ENCODE measurements around the gene RALB. TPM values are rescaled to one million over a fixed set of nuclear protein-coding genes. Genes with fewer than 3 reads are reported as not detected.

Gene RALB
- total and polyA plus RNA-seq, 2 of the 4 experiments (the other 2 are of a cell fraction), result 53.6 to 54.7 TPM

GRCh38 chr2:120244656-120245519, 7.8 kb upstream of the RALB start:
- ChIA-PET CTCF (no interaction called here), POLR2A (ENCODE audit: unreplicated experiment) (no interaction called here)
- no peak overlapping the region for H3K4ac ChIP-seq (ENCODE audit: low read depth, low read length)
- H3K27me3 ChIP-seq (ENCODE audit: control insufficient read depth, insufficient read depth, low read length), result peaks cover 3% of the 10 kb centered on the region; the same call in 1 of the 2 replicates
- H3K56ac ChIP-seq (ENCODE audit: extremely low read depth, insufficient read depth, low read length), result no peak overlapping the region
- no peak overlapping the region for H2BK5ac ChIP-seq (ENCODE audit: low read depth, low read length, poor library complexity, severe bottlenecking)
- H2BK120ac ChIP-seq (ENCODE audit: low read depth, low read length), result no peak overlapping the region
- H2AFZ ChIP-seq (replicated peaks; ENCODE audit: low read length, poor library complexity), result no peak overlapping the region
- H2BK20ac ChIP-seq (ENCODE audit: low read depth, low read length), result no peak overlapping the region
- no peak for TF ChIP-seq BHLHE40 (IDR thresholded peaks at IDR 0.05; ENCODE audit: low read depth, low read length)
- TF ChIP-seq POLR2A (IDR thresholded peaks at IDR 0.05; ENCODE audit: low read depth, low read length), result no peak
- no peak for TF ChIP-seq RCOR1 (IDR thresholded peaks at IDR 0.05; ENCODE audit: insufficient replicate concordance, low read length)
- TF ChIP-seq SMC3 (IDR thresholded peaks at IDR 0.05; ENCODE audit: low read depth, low read length), result no peak
- TF ChIP-seq ELK1 (IDR thresholded peaks at IDR 0.05; ENCODE audit: borderline replicate concordance, low read depth, low read length), result no peak
- no peak for TF ChIP-seq RFX5 (IDR thresholded peaks at IDR 0.05; ENCODE audit: low read depth, low read length)
- TF ChIP-seq FOS (IDR thresholded peaks at IDR 0.05; ENCODE audit: low read depth, low read length), result no peak
- no peak for TF ChIP-seq MAFK (IDR thresholded peaks at IDR 0.05; ENCODE audit: low read depth, low read length)
- intact Hi-C loops (cut with micrococcal nuclease) (no loop called here), dilution Hi-C loops (cut with HindIII; ENCODE audit: low sequenced_read_pairs, unreplicated experiment) (no loop called here), in situ Hi-C loops (cut with MboI; ENCODE audit: low sequenced_read_pairs) (loop anchor here (25.0 kb wide), 1 partner anchor 1008 kb away; no protein-coding TSS in a partner anchor)
- H3K36me3 ChIP-seq (ENCODE audit: control insufficient read depth, insufficient read depth, low read length), result no peaks in the 10 kb centered on the region
- no peak overlapping the region for H3K14ac ChIP-seq (replicated peaks; ENCODE audit: low read depth, low read length)
- H2AK5ac ChIP-seq (ENCODE audit: low read depth, low read length), result 0 out of 2 replicates have a peak overlapping the region, but pooled peaks have one; percentile 44
- H3K9ac ChIP-seq (ENCODE audit: low read depth, low read length), result no peak overlapping the region
- H3K23ac ChIP-seq (ENCODE audit: low read depth, low read length), result no peak overlapping the region
- WGBS, 2 experiments (ENCODE audit: extremely low coverage in 2 of 2, insufficient read length in 1 of 2), result 83% methylated on average over 6 of the region's 12 CpGs; no CpG with 5 or more reads in 1 of the 2 experiments
- no peak overlapping the region for H4K8ac ChIP-seq (ENCODE audit: low read depth in 2 of 2, low read length in 2 of 2)
- no TSS peak for BruUV-seq (replicated peaks)
- no peaks in the 10 kb centered on the region for H4K20me1 ChIP-seq (ENCODE audit: insufficient read depth, low read length)
- peaks cover 7% of the 10 kb centered on the region for H3K4me1 ChIP-seq (ENCODE audit: control insufficient read depth, insufficient read depth, low read length)
- no peak overlapping the region for H3K4me2 ChIP-seq (ENCODE audit: low read depth, low read length)
- no peaks in the 10 kb centered on the region for H3K79me1 ChIP-seq (ENCODE audit: low read depth in 1 of 2, low read length in 2 of 2)
- DNase-seq, result no peak
- H2AK9ac ChIP-seq (replicated peaks; ENCODE audit: low read depth, low read length, poor library complexity), result peak overlapping the region; percentile 23
- H3K18ac ChIP-seq (ENCODE audit: low read depth, low read length), result no peak overlapping the region
- H3K9me3 ChIP-seq (ENCODE audit: control insufficient read depth, insufficient read depth, low read length), result no peaks in the 10 kb centered on the region
- H4K91ac ChIP-seq (ENCODE audit: insufficient read depth, low read depth, low read length), result no peak overlapping the region
- no peak overlapping the region for H2BK15ac ChIP-seq (ENCODE audit: low read depth, low read length)
- H4K5ac ChIP-seq (ENCODE audit: low read depth, low read length), result no peak overlapping the region
- no peak overlapping the region for H3K27ac ChIP-seq (ENCODE audit: insufficient read depth, low read length)
- no peak overlapping the region for H3K4me3 ChIP-seq (ENCODE audit: insufficient read depth, low read depth, low read length)
- no peak for ATAC-seq (ENCODE audit: low read depth)
- peaks cover 7% of the 10 kb centered on the region; the same call in 1 of the 2 replicates for H3K9me1 ChIP-seq (ENCODE audit: insufficient read depth, low read length)
